ENCODE measurements around the gene WDR18. TPM values are rescaled to one million over a fixed set of nuclear protein-coding genes. Genes with fewer than 3 reads are reported as not detected.
A peak's percentile ranks its signal among the peaks of the same experiment; 100 is the strongest.

WDR18 gene, protein sequence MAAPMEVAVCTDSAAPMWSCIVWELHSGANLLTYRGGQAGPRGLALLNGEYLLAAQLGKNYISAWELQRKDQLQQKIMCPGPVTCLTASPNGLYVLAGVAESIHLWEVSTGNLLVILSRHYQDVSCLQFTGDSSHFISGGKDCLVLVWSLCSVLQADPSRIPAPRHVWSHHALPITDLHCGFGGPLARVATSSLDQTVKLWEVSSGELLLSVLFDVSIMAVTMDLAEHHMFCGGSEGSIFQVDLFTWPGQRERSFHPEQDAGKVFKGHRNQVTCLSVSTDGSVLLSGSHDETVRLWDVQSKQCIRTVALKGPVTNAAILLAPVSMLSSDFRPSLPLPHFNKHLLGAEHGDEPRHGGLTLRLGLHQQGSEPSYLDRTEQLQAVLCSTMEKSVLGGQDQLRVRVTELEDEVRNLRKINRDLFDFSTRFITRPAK
- total RNA-seq (2022), result 89.5 and 96.8 TPM in 2 replicates
- percentile 58 among the genes with signal in this experiment for Bru-seq, nascent RNA
- percentile 58 among the genes with signal in this experiment for BruChase-seq, experiment 1, labeled RNA remaining after a 2-hour chase
- percentile 66 among the genes with signal in this experiment for BruChase-seq, experiment 2, labeled RNA remaining after a 6-hour chase
- long read RNA-seq, transcript WDR18-204 (9 exons, 1,465 nt), result minor isoform, 9 of 300 reads
- long read RNA-seq, transcript WDR18-202 (10 exons, 1,608 nt), result major isoform, 262 of 300 reads
- long read RNA-seq, partial matches to known transcripts, result 6 of 300 reads
- long read RNA-seq, other reads (novel, unspliced or antisense), result 22 of 300 reads

DNA sequence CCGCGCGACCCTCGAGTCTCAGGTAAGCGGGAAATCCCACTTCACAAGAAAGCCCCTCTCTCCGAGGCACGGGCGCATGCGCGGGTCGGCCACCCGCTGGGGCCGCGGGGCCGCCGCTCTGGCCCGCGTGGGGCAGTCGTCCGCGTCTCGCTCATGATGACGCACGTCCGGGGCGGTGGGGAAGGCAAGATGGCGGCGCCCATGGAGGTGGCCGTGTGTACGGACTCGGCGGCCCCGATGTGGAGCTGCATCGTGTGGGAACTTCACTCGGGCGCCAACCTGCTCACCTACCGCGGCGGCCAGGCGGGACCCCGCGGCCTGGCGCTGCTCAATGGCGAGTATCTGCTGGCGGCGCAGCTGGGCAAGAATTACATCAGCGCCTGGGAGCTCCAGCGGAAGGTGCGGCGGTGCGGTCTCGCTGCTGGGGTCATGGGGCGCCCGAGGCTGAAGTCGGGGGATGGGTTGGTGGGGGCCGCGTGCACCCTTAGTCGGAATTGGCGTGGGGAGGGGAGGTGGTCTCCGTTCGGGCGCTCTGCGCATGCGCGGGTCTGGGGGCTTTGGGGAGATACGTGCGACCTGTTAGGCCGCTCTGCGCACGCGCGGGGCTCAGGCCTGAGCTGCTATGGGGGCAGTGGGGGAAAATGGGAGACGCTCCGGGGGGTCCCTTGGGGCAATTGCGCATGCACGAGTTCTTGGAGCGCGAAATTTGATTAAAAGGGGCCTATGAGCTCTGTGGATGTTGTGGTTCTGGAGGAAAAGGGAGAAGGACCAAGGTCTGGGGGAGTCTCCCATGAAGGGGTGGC, at the start of gene WDR18:
TSS of gene WDR18 (plus strand) at position 181 of the 803 bp plus-strand sequence. CDS start at position 190, 9 bp downstream.
- peak within 1 kb of the TSS; percentile 96 for H3K27ac Mint-ChIP-seq (ENCODE audit: unreplicated experiment)
- peak; percentile 90 to 92 for DNase-seq
- CTCF ChIA-PET, result interaction anchor here (0.6 to 1.7 kb wide), 13 partner anchors 12 to 210 kb away, joined by 3 to 8 read pairs (median 4); no protein-coding TSS in a partner anchor
- H3K4me3 Mint-ChIP-seq (ENCODE audit: unreplicated experiment), result peak within 1 kb of the TSS; percentile 95
- peaks cover 57% of the 10 kb centered on the region for H3K36me3 Mint-ChIP-seq (ENCODE audit: insufficient read depth, unreplicated experiment)
- peak within 1 kb of the TSS; percentile 60 for H3K4me3 ChIP-seq (ENCODE audit: low read depth, low read length)
- peaks cover 1% of the 10 kb centered on the region; the same call in 1 of the 2 replicates for H3K36me3 ChIP-seq (ENCODE audit: control insufficient read depth, insufficient read depth, low read length)
- H3K9me3 Mint-ChIP-seq (ENCODE audit: unreplicated experiment), result no peaks in the 10 kb centered on the region
- no peaks in the 10 kb centered on the region for H3K27me3 Mint-ChIP-seq (ENCODE audit: insufficient read depth, unreplicated experiment)
- intact Hi-C loops (cut with micrococcal nuclease; ENCODE audit: unreplicated experiment), result loop anchor here (1.0 to 5.0 kb wide), 2 partner anchors 59 to 212 kb away; no protein-coding TSS in a partner anchor
- H3K4me1 Mint-ChIP-seq (ENCODE audit: low read depth, unreplicated experiment), result peaks cover 8% of the 10 kb centered on the region
- BruUV-seq (replicated peaks), result no TSS peak
- POLR2A ChIA-PET, result interaction anchor here (0.6 to 1.6 kb wide), 15 partner anchors 12 to 283 kb away, joined by 3 to 11 read pairs (median 4); partner anchors contain the start of gene CNN2
- H3K27me3 ChIP-seq (replicated peaks; ENCODE audit: control insufficient read depth, insufficient read depth, low read length), result no peaks in the 10 kb centered on the region
- H3K9me3 ChIP-seq, result no peaks in the 10 kb centered on the region
- H3K4me1 ChIP-seq, result peaks cover 36% of the 10 kb centered on the region
- TF ChIP-seq, protein P1, sequence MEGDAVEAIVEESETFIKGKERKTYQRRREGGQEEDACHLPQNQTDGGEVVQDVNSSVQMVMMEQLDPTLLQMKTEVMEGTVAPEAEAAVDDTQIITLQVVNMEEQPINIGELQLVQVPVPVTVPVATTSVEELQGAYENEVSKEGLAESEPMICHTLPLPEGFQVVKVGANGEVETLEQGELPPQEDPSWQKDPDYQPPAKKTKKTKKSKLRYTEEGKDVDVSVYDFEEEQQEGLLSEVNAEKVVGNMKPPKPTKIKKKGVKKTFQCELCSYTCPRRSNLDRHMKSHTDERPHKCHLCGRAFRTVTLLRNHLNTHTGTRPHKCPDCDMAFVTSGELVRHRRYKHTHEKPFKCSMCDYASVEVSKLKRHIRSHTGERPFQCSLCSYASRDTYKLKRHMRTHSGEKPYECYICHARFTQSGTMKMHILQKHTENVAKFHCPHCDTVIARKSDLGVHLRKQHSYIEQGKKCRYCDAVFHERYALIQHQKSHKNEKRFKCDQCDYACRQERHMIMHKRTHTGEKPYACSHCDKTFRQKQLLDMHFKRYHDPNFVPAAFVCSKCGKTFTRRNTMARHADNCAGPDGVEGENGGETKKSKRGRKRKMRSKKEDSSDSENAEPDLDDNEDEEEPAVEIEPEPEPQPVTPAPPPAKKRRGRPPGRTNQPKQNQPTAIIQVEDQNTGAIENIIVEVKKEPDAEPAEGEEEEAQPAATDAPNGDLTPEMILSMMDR (IDR thresholded peaks at IDR 0.05; ENCODE audit: insufficient read depth in 1 of 2, low read depth in 1 of 2, low read length in 1 of 2, severe bottlenecking in 1 of 2, unreplicated experiment in 1 of 2), result no peak

DNA sequence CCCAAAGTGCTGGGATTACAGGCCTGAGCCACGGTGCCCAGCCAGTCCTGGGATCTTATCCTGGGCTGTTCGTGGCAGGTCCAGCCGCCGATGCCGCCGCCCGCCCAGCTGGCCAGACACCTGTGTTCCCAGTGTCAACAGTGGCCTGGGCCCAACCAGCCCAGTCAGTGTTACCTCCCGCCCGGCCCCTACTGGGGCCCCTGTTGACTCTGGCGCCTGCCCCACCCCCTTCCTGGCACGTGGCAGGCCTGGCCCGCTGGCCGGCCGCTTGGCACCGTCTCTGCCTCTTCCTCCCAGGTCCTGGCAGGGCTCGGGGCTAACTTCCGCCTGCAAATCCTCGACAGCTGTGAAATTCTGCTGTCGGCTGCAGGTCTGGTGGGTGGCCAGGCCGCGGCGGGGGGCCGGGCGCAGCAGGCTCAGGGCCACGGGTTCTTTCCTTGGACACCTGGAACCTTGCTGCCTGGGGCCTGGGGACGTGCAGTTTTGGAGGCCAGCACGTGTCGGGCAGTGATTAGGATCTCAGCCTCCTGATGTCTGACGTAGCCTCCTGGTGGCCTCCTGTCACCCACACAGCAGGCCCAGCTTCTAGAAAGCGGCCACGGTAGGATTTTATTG, 49.2 kb upstream of the WDR18 start:
- Histone ChIP-seq H3K9me3 (no peaks in the 10 kb centered on the region), H3K27me3 (replicated peaks; ENCODE audit: control insufficient read depth, insufficient read depth, low read length) (no peaks in the 10 kb centered on the region), H3K4me1 (peaks cover 14% of the 10 kb centered on the region), H3K36me3 (ENCODE audit: control insufficient read depth, insufficient read depth, low read length) (peaks cover 5% of the 10 kb centered on the region), H3K4me3 (ENCODE audit: low read depth, low read length) (no peak overlapping the region)
- intact Hi-C loops (cut with micrococcal nuclease; ENCODE audit: unreplicated experiment), result no loop called here
- Mint-ChIP-seq H3K27ac (ENCODE audit: unreplicated experiment) (no peak overlapping the region), H3K27me3 (ENCODE audit: insufficient read depth, unreplicated experiment) (no peaks in the 10 kb centered on the region), H3K4me3 (ENCODE audit: unreplicated experiment) (no peak overlapping the region), H3K9me3 (ENCODE audit: unreplicated experiment) (no peaks in the 10 kb centered on the region), H3K4me1 (ENCODE audit: low read depth, unreplicated experiment) (no peaks in the 10 kb centered on the region), H3K36me3 (ENCODE audit: insufficient read depth, unreplicated experiment) (peaks cover 97% of the 10 kb centered on the region)
- ChIA-PET CTCF (no interaction called here), POLR2A (no interaction called here)
- DNase-seq, result no peak
- no TSS peak for BruUV-seq (replicated peaks)
- TF ChIP-seq, protein P1 (IDR thresholded peaks at IDR 0.05; ENCODE audit: insufficient read depth in 1 of 2, low read depth in 1 of 2, low read length in 1 of 2, severe bottlenecking in 1 of 2, unreplicated experiment in 1 of 2), result no peak
